Keratinocyte (primary cell): Measurements from ENCODE around the gene PRKCH. TPM values are rescaled to one million over a fixed set of nuclear protein-coding genes. Genes with fewer than 3 reads are reported as not detected.

Experiments
- DNase-seq: peaks from one replicate; pipeline ENCODE4 v3.0.0-alpha.2; 2011; ENCODE audit warnings: low read depth, missing footprints, low spot score
- FAIRE-seq: peaks from 2 replicates; lab custom pipeline; 2011; peaks lifted over from hg19 to GRCh38; lab: Jason Lieb, UNC
- H2AFZ ChIP-seq: 2 replicates; pipeline ENCODE4 v1.6.0; 2012; ENCODE audit warnings: low read length, control low read depth, inconsistent platforms; ENCODE audit not compliant: control insufficient read depth
- H3K27ac ChIP-seq: 2 replicates; pipeline ENCODE4 v1.5.1; 2011; ENCODE audit warnings: low read length; ENCODE audit not compliant: control insufficient read depth, insufficient read depth
- H3K27me3 ChIP-seq: 3 replicates; pipeline ENCODE4 v1.6.0; 2011; ENCODE audit warnings: low read length; ENCODE audit not compliant: control insufficient read depth, insufficient read depth; ENCODE audit errors: extremely low read depth
- H3K36me3 ChIP-seq, 2 experiments: 2 replicates in 1 of 2; 3 replicates in 1 of 2; pipeline ENCODE4 v1.5.1; 2011; ENCODE audit warnings: low read length in 2 of 2, mild to moderate bottlenecking in 1 of 2; ENCODE audit not compliant: control insufficient read depth in 2 of 2, insufficient read depth in 2 of 2; ENCODE audit errors: extremely low read depth in 1 of 2
- H3K4me1 ChIP-seq: 3 replicates; pipeline ENCODE4 v1.5.1; 2011; ENCODE audit warnings: low read length; ENCODE audit not compliant: control insufficient read depth, insufficient read depth; ENCODE audit errors: extremely low read depth
- H3K4me2 ChIP-seq: 3 replicates; pipeline ENCODE4 v1.6.0; 2011; ENCODE audit warnings: low read depth, low read length; ENCODE audit not compliant: control insufficient read depth, insufficient read depth; ENCODE audit errors: extremely low read depth
- H3K4me3 ChIP-seq, 3 experiments: fragments of 200-600 bp in 1 of 3; sonication (generic) in 1 of 3; 2 replicates in 2 of 3; 3 replicates in 1 of 3; pipeline ENCODE4 v1.5.1; 2011 to 2016; ENCODE audit warnings: low read length in 3 of 3, mild to moderate bottlenecking in 3 of 3, control low read depth in 2 of 3, inconsistent platforms in 1 of 3, low read depth in 1 of 3, mixed read lengths in 1 of 3, mixed run types in 1 of 3, moderate library complexity in 1 of 3; ENCODE audit not compliant: control insufficient read depth in 2 of 3, insufficient read depth in 2 of 3; ENCODE audit errors: extremely low read depth in 1 of 3
- H3K79me2 ChIP-seq: 2 replicates; pipeline ENCODE4 v1.6.0; 2012; ENCODE audit warnings: low read length; ENCODE audit not compliant: control insufficient read depth, insufficient read depth
- H3K9ac ChIP-seq: 3 replicates; pipeline ENCODE4 v1.6.0; 2011; ENCODE audit warnings: low read length; ENCODE audit not compliant: control insufficient read depth, insufficient read depth; ENCODE audit errors: extremely low read depth
- H3K9me1 ChIP-seq: 3 replicates; pipeline ENCODE4 v1.6.0; 2011; ENCODE audit warnings: low read length; ENCODE audit not compliant: control insufficient read depth, insufficient read depth; ENCODE audit errors: extremely low read depth
- H3K9me3 ChIP-seq: 2 replicates; pipeline ENCODE4 v1.5.1; 2012; ENCODE audit warnings: low read depth, low read length; ENCODE audit not compliant: control insufficient read depth
- H4K20me1 ChIP-seq: 3 replicates; pipeline ENCODE4 v1.6.0; 2011; ENCODE audit warnings: low read length; ENCODE audit not compliant: control insufficient read depth, insufficient read depth; ENCODE audit errors: extremely low read depth
- CTCF ChIP-seq, 3 experiments: IDR thresholded peaks in 1 of 3; conservative IDR thresholded peaks in 1 of 3; optimal IDR thresholded peaks in 1 of 3; 2 replicates in 2 of 3; 3 replicates in 1 of 3; pipeline versions ENCODE3 to v1.5.1; 2011; ENCODE audit warnings: low read length in 3 of 3, mild to moderate bottlenecking in 3 of 3, moderate library complexity in 2 of 3, control low read depth in 1 of 3, inconsistent platforms in 1 of 3; ENCODE audit not compliant: insufficient read depth in 2 of 3; ENCODE audit errors: extremely low read depth in 1 of 3
- EZH2 ChIP-seq: IDR thresholded peaks from one replicate; pipeline ENCODE4 v1.6.1; 2012; ENCODE audit warnings: inconsistent platforms, mild to moderate bottlenecking, low read length, moderate library complexity
- dilution Hi-C: fragments of 300-500 bp; cut with MboI; formaldehyde crosslinking; loops from one replicate; pipeline ENCODE4 v1.7.0; 2020; ENCODE audit warnings: low sequenced_read_pairs; ENCODE audit not compliant: extremely low pct_ligation_motif_present
- polyA plus RNA-seq, 5 experiments: library from polyadenylated mRNA; depleted of rRNA in 3 of 5; stranded (reverse) in 3 of 5; stranded (forward) in 1 of 5; unstranded in 1 of 5; fragments of >200 nt; gene quantifications; 1 replicate in 1 of 5; 2 replicates in 3 of 5; 3 replicates in 1 of 5; pipeline versions ENCODE4 v1.2.1 to v1.2.3, GENCODE V29; 2011 to 2012; ENCODE audit warnings: missing spikeins in 2 of 5, low read depth in 1 of 5, low replicate concordance in 1 of 5

The PRKCH gene
- polyA plus RNA-seq, 1 donor (not counting 4 experiments of a cell fraction or from before 2014, with no cell fraction given): 13.7 TPM

GRCh38 chr14:61392297-61392696 is 70.9 kb downstream of the PRKCH start:
- no peak for TF ChIP-seq CTCF (optimal IDR thresholded peaks at IDR 0.05 in 1 of 3, IDR thresholded peaks at IDR 0.05 in 1 of 3, conservative IDR thresholded peaks at IDR 0.05 in 1 of 3; ENCODE audit: extremely low read depth in 1 of 3, insufficient read depth in 2 of 3, low read length in 3 of 3)
- TF ChIP-seq EZH2: no peak
- Histone ChIP-seq H3K27me3 (no peaks in the 10 kb centered on the region), H3K4me3 (no peak overlapping the region), H3K9me1 (no peaks in the 10 kb centered on the region), H3K4me1 (peaks cover 22% of the 10 kb centered on the region), H3K79me2 (no peaks in the 10 kb centered on the region), H3K4me2 (no peak overlapping the region), H4K20me1 (no peaks in the 10 kb centered on the region), H3K9ac (no peak overlapping the region), H3K27ac (no peak overlapping the region), H2AFZ (no peak overlapping the region), H3K36me3 (no peaks in the 10 kb centered on the region), H3K9me3 (no peaks in the 10 kb centered on the region)
- DNase-seq (no peak), FAIRE-seq (no peak)
- dilution Hi-C loops: no loop called here

DNA sequence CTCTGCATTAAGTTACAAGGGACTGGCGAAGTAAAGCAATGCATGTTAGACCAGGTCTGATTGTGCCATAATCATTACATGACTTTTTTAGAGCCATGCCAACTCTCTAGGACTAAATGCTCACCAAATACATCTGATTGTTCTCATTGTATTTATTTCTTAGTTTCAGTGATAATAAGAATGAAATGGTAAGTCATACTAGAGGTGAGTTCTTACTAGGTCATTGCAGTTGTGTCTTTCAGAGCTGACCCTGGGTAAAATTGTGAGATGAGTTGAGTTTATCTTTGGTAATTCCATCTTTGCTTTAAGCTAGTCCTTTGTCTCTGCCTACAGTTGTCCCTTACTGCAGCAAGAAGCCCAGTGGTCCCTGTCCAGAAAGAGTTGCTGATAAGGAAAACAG is 73.2 kb downstream of the PRKCH start:
- H3K9me1 ChIP-seq: no peaks in the 10 kb centered on the region
- no peak for DNase-seq
- no peaks in the 10 kb centered on the region for H3K27me3 ChIP-seq
- dilution Hi-C loops: no loop called here
- H3K4me2 ChIP-seq: no peak overlapping the region
- peaks cover 4% of the 10 kb centered on the region for H3K4me1 ChIP-seq
- no peak overlapping the region for H3K4me3 ChIP-seq
- H3K36me3 ChIP-seq: no peaks in the 10 kb centered on the region
- no peaks in the 10 kb centered on the region for H3K9me3 ChIP-seq
- H3K9ac ChIP-seq: no peak overlapping the region
- no peaks in the 10 kb centered on the region for H3K79me2 ChIP-seq
- TF ChIP-seq EZH2 (no peak), CTCF (optimal IDR thresholded peaks at IDR 0.05 in 1 of 3, IDR thresholded peaks at IDR 0.05 in 1 of 3, conservative IDR thresholded peaks at IDR 0.05 in 1 of 3; ENCODE audit: extremely low read depth in 1 of 3, insufficient read depth in 2 of 3, low read length in 3 of 3) (no peak)
- no peak for FAIRE-seq
- H2AFZ ChIP-seq: no peak overlapping the region
- no peaks in the 10 kb centered on the region for H4K20me1 ChIP-seq
- no peak overlapping the region for H3K27ac ChIP-seq
